Sigmoid colon (tissue), 4 donors: ENCODE results near the gene CRAT.

Source experiments
- POLR2A ChIP-seq, 2 donors: fragments of 450-650 bp; IDR thresholded peaks; one replicate each; pipeline ENCODE4 v1.6.1; 2016; ENCODE audit warnings: antibody characterized with exemption in 2 of 2, mild to moderate bottlenecking in 2 of 2, moderate library complexity in 2 of 2
- POLR2AphosphoS5 ChIP-seq, 4 donors: sonication (generic); formaldehyde crosslinking; IDR thresholded peaks; one replicate each; pipeline ENCODE4 v1.6.1; 2017; ENCODE audit warnings: antibody characterized with exemption in 4 of 4
- TF ChIP-seq, protein P1 (sequence below), 4 experiments: fragments of 450-650 bp in 3 of 4; fragments of 200-600 bp in 1 of 4; IDR thresholded peaks; one replicate each; pipeline ENCODE4 v1.5.1; 2016 to 2019; ENCODE audit warnings: antibody characterized with exemption in 4 of 4, mild to moderate bottlenecking in 3 of 4, moderate library complexity in 2 of 4

- TF ChIP-seq, protein P1, sequence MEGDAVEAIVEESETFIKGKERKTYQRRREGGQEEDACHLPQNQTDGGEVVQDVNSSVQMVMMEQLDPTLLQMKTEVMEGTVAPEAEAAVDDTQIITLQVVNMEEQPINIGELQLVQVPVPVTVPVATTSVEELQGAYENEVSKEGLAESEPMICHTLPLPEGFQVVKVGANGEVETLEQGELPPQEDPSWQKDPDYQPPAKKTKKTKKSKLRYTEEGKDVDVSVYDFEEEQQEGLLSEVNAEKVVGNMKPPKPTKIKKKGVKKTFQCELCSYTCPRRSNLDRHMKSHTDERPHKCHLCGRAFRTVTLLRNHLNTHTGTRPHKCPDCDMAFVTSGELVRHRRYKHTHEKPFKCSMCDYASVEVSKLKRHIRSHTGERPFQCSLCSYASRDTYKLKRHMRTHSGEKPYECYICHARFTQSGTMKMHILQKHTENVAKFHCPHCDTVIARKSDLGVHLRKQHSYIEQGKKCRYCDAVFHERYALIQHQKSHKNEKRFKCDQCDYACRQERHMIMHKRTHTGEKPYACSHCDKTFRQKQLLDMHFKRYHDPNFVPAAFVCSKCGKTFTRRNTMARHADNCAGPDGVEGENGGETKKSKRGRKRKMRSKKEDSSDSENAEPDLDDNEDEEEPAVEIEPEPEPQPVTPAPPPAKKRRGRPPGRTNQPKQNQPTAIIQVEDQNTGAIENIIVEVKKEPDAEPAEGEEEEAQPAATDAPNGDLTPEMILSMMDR (IDR thresholded peaks at IDR 0.05), result no peak
- TF ChIP-seq POLR2A (IDR thresholded peaks at IDR 0.05) (peak; percentile 81 to 95), POLR2AphosphoS5 (IDR thresholded peaks at IDR 0.05) (peak; percentile 96 to 99 (median 96))
Measured at GRCh38 chr9:129110740-129111527, at the start of gene CRAT, which contains the start of gene PTPA.
